ENCODE measurements around the gene ITPK1.

Gene ITPK1

DNA sequence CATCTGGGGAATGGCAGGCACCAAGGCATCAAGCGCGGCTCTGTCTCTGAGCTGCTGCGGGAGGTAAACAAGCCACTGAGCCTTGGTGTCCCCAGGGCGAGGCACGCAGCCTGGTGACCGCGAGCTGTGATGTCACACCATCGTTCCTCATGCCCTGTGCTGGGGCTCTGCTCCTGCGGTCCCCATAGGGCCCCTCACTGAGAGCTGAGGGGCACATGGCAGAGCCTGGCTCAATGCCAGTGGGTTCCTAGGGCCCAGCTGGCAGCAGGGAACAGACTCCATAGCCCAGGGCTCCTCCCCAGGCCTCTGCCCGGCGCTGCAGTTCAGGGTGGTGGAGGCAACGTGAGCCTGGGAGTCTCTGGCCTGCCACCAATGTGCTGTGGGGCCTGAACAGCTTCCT lies 170.2 kb downstream of the ITPK1 start:
- DNase-seq = no peak

DNA sequence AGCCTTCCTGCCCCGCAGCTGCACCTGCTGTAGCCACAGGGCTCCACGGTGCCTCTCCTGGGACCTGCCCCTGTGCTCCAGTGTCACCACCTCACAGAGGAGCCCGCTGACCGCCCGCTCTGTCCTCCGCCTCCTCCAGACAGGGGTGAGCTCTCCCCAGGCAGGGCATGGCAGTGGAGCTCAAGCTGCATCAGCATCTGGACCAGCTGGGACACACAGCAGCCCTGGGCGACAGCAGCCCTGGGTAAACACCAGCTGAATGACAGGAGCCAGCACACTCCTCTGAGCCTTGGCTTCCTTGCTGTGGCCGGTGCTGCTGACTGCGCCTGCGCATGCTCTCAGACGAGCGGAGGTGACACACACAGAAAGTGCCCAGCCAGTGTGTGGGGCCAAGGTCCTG lies 170.7 kb downstream of the ITPK1 start:
- DNase-seq = no peak

- DNase-seq = no peak
Observed at GRCh38 chr14:92943855-92944570, 171.7 kb downstream of the ITPK1 start.

DNA sequence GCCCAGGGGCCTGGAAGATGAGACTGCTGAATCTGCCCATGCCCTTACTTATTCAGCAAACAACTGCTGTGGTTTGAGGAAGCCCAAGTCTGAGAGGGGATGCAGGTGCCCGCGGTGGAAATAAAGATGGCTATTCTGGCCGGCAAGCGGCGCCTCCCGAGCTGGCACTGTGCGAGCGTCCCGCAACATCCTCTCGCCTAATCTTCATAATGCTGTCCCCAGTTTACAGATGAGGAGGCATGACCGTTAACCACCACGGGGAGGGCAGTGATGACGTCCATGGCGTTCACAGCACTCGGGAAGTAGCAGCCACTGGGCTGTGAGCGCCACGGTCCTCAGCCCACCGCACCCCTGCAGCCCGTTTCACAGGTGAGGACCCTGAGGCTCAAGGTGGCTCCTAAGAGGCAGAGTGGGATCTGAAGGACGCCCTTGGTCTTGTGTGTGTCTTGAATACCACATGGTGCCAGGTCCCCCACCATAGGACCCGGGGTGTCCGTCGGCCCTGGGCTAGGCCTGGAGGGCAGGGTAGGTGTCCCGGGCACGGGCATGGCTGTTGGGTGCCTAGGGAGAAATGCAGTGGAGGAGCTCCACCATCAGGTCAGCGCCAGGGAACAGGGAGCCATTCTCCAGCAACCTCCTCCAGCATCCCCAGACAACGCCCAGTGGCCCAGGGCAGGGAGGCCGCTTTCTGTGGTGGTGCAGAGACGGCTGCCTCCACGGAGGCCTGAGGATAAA lies 172.6 kb downstream of the ITPK1 start:
- DNase-seq = no peak

DNA sequence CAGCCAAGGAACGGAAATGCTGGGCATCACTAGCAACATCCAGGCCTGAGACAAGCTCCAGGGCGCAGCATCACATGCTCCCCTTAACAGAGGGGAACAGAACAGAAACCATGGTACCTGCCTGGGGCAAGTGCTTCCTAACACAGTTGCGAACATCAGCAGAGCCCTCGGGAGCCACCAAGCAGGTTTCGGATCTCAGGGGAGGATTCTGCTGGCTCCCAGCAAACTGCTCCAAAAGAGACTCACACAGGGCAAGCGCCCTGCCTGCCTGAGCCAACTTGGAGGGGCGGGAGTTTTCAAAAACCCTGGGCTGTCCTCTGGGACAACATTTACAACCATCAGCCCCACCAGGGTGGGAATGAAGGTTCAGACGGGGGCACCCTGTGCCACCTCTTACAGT lies 173.1 kb downstream of the ITPK1 start:
- no peak for DNase-seq

DNA sequence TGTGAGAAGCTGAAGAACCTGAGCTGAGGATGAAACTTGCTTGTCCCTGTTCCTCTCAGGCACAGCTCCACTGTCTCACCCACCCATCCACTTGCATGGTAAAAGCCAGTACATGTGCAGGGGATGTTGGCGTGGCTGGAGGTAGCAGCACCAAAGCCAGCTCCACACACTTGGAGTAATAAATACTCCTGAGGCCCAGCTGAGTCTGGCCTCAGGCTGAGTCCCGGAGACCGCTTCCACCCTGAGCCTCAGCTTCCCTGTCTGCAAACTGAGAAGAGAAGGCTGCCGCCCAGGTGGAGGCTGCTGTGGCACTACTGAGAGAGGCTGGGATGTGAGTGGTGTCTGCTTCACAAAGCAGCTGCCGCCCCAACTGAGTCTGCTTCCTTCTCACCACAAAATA lies 173.6 kb downstream of the ITPK1 start:
- DNase-seq = no peak

- DNase-seq = no peak
Observed at GRCh38 chr14:92941531-92941930, 174.2 kb downstream of the ITPK1 start.

DNA sequence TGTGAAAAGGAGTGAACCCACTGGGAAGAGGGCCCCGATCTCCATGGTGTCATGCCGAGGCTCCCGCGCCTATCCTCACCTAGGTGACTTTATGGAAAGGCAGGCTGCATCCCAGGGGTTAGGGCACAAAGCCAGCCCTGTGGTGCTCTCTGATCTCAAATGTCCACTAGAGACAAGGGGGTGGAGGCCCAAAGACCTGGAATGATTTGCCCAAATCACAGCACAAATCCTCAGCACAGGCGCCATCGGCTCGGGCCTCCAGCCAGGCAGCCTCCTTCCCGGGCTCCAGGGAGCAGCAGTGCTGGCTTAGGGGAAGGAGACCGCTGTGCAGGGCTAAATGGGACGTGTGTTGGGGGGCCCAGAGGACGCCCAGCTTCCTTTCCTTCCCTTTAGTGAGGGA lies 175.2 kb downstream of the ITPK1 start:
- no peak for DNase-seq

DNA sequence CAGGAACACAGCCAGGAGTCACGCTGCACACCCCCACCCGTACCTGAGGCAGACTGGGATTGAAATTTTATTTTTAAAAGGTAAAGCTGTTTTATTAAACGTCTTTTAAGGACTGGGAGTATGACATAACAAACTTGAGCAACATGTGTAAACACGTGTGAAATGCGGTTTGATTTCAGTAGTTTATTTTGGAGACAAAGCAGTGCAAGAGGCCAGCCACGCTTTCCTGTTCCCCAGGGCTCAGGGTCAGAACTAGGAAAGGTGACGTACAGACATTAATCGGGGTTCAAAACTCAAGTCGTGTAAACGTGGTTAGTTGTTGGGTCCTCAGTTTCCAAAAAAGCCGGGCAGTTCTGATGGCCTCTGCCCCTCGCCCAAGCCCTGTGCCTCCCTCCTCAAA lies 176.0 kb downstream of the ITPK1 start:
- no peak for DNase-seq

DNA sequence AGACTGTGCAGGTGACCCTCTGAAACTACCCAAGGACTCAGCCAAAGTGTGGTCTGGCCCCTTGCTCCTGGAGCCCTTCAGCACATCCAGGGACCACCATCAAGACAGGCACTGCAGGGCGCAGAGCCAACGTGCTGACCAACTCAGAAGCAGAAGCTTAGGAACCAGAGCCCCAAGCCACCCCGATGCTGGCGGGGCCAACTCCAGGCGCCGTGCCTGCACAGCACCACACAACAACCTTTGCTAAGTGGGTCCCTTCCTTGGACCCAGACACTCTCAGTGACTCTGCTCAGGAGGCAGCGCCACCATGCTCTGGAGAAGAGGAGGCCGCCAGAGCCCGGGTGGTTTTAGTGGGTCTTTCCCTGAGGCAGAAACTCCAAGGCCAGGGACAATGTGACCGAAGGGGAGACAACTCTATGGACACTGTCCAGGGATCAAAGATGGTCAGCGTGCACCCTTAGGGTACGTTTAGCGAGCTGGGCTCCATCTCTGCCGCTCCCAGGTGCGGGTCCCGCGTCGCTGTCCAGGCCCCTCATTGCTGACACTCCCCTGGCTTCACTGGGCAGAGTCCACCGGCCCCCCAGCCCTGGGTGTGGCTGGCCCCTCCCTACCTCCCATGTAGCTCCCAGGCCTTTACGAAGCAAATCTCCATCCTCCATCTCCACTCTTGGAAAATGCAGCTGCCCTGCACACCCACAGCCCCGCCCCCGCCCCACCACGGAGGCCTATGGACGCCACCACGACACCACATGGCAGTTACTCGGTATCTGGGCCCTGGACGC lies 176.6 kb downstream of the ITPK1 start:
- DNase-seq = no peak

GRCh38 chr14:92938235-92938875 lies 177.4 kb downstream of the ITPK1 start:
- DNase-seq = no peak

- no peak for DNase-seq
Observed at GRCh38 chr14:92937051-92937937, 178.4 kb downstream of the ITPK1 start.

DNA sequence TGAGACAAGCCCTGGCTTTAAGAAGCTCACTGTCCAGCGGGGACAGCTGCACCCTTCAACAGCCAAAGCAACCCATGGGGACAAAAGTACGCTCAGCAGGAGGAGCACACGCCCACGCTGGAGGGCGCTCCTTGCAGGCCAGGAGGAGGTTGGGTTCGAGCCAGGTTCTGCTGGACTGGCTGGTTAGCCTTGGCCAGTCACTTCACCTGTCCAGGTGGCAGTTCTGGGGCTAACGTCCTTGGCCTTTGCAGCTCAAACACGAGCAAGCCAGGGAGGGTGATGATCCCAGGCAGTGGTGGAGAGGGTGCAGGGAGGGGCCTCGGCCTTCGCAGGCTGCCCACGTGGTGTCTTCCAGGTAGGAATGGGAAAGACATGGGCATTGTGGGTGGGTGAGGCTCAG lies 179.6 kb downstream of the ITPK1 start:
- DNase-seq = no peak

- no peak for DNase-seq
Observed at GRCh38 chr14:92935446-92935845, 180.3 kb downstream of the ITPK1 start.

DNA sequence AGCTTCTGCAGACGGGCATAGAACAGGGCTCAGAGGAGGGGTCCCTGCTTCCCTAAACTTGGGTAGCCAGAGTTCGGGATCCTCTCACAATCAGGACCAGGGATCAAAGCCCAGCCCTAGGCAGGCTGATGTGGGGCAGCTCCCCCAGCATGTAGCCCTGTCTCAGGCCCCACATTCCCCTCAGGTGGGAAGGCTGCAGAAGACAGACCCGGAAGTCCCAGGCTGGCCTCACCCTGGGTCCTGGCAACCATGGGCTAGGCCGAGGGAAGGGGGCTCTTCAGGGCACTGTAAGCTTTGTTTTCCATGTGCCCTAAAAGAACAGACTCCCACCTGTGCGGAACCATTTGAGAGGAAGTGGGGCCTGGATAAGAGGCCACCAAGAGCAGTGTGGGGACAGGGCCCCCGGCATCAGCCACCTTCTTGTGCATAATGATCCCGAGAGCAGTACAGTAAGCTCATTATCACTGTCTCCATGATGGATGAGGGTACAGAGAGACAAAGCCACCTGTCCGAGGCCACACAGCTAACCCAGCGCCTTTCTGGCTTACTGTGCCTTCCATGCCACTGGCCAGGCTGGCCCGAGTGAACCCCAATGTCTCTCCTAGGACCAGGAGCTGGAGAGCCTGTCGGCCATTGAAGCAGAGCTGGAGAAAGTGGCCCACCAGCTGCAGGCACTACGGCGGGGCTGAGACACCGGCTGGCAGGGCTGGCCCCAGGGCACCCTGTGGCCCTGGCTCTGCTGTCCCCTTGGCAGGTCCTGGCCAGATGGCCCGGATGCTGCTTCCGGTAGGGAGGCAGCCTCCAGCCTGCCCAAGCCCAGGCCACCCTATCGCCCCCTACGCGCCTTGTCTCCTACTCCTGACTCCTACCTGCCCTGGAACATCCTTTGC lies 181.3 kb downstream of the ITPK1 start:
- DNase-seq = no peak

GRCh38 chr14:92933481-92933880 lies 182.2 kb downstream of the ITPK1 start:
- DNase-seq = no peak

GRCh38 chr14:92932448-92933395 lies 183.0 kb downstream of the ITPK1 start:
- no peak for DNase-seq

- no peak for DNase-seq
Observed at GRCh38 chr14:92931681-92932447, 183.9 kb downstream of the ITPK1 start.

All from effector CD4-positive, alpha-beta T cell (primary cell).